SH-SY5Y (cell line): ENCODE results near the gene THAP10.

Experiments
- GATA2 ChIP-seq: IDR thresholded peaks from 2 replicates; pipeline ENCODE4 v1.6.1; 2011; ENCODE audit warnings: mild to moderate bottlenecking, low read depth, low read length
- GATA3 ChIP-seq: IDR thresholded peaks from 2 replicates; pipeline ENCODE4 v1.6.1; 2011; ENCODE audit warnings: low read depth, mild to moderate bottlenecking, low read length, moderate library complexity

The THAP10 gene

GRCh38 chr15:70863450-70864218, 28.6 kb downstream of the THAP10 start:
- TF ChIP-seq GATA2 (no peak), GATA3 (no peak)

- TF ChIP-seq GATA3 = no peak
Observed at GRCh38 chr15:70859998-70860397, 32.2 kb downstream of the THAP10 start.

GRCh38 chr15:70859322-70859908, 32.8 kb downstream of the THAP10 start:
- no peak for TF ChIP-seq GATA3
- TF ChIP-seq GATA2 = no peak

- TF ChIP-seq GATA3 (no peak), GATA2 (no peak)
Observed at GRCh38 chr15:70857562-70858285, 34.5 kb downstream of the THAP10 start.

- TF ChIP-seq GATA2 = no peak
- TF ChIP-seq GATA3 = no peak
Observed at GRCh38 chr15:70856884-70857561, 35.2 kb downstream of the THAP10 start.

- TF ChIP-seq GATA3 (no peak), GATA2 (no peak)
Observed at GRCh38 chr15:70856177-70856883, 35.9 kb downstream of the THAP10 start.

- TF ChIP-seq GATA2 (no peak), GATA3 (no peak)
Observed at GRCh38 chr15:70855764-70856163, 36.5 kb downstream of the THAP10 start.

GRCh38 chr15:70854666-70854976, 37.6 kb downstream of the THAP10 start:
- no peak for TF ChIP-seq GATA2
- no peak for TF ChIP-seq GATA3

GRCh38 chr15:70853973-70854665, 38.1 kb downstream of the THAP10 start, which contains the start of gene LARP6:
TSS of gene LARP6 (minus strand) at chr15:70854157. CDS start at chr15:70854088, 69 bp downstream.
- TF ChIP-seq GATA3 (no peak), GATA2 (no peak)

GRCh38 chr15:70853318-70853972, 38.8 kb downstream of the THAP10 start:
- TF ChIP-seq GATA2 (no peak), GATA3 (no peak)

GRCh38 chr15:70852501-70853317, 39.5 kb downstream of the THAP10 start:
- no peak for TF ChIP-seq GATA2

- no peak for TF ChIP-seq GATA3
- TF ChIP-seq GATA2 = no peak
Observed at GRCh38 chr15:70851889-70852288, 40.3 kb downstream of the THAP10 start.
